GM23248 (cell line): ENCODE results near the gene MGP. TPM values are rescaled to one million over a fixed set of nuclear protein-coding genes. Genes with fewer than 3 reads are reported as not detected.

Experiments used
- DNase-seq: peaks from one replicate; pipeline ENCODE4 v3.0.0-alpha.2; 2015
- H2AFZ ChIP-seq: fragments of 200-600 bp; sonication (generic); 2 replicates; pipeline ENCODE4 v1.6.1; 2016; ENCODE audit warnings: antibody characterized with exemption
- H3F3A ChIP-seq: fragments of 200-600 bp; sonication (generic); 2 replicates; pipeline ENCODE4 v1.6.1; 2016; ENCODE audit warnings: mild to moderate bottlenecking, antibody characterized with exemption, mixed run types; ENCODE audit not compliant: insufficient read depth
- H3K27ac ChIP-seq: fragments of 200-600 bp; sonication (generic); 2 replicates; pipeline ENCODE4 v1.5.1; 2016; ENCODE audit warnings: mild to moderate bottlenecking
- H3K27me3 ChIP-seq: fragments of 200-600 bp; sonication (generic); replicated peaks from 2 replicates; pipeline ENCODE4 v1.6.1; 2016; ENCODE audit warnings: mild to moderate bottlenecking; ENCODE audit not compliant: insufficient read depth
- H3K36me3 ChIP-seq: fragments of 200-600 bp; sonication (generic); 2 replicates; pipeline ENCODE4 v1.6.1; 2016; ENCODE audit warnings: low read depth, mild to moderate bottlenecking
- H3K4me1 ChIP-seq: fragments of 200-600 bp; sonication (generic); 2 replicates; pipeline ENCODE4 v1.6.1; 2016; ENCODE audit warnings: mild to moderate bottlenecking; ENCODE audit not compliant: insufficient read depth
- H3K4me2 ChIP-seq: fragments of 200-600 bp; sonication (generic); one replicate; pipeline ENCODE4 v1.6.1; 2016; ENCODE audit warnings: mild to moderate bottlenecking; ENCODE audit not compliant: unreplicated experiment
- H3K4me3 ChIP-seq: fragments of 200-600 bp; sonication (generic); 2 replicates; pipeline ENCODE4 v1.5.1; 2016; ENCODE audit warnings: mild to moderate bottlenecking
- H3K79me2 ChIP-seq: fragments of 200-600 bp; sonication (generic); 2 replicates; pipeline ENCODE4 v1.6.1; 2016; ENCODE audit warnings: mild to moderate bottlenecking; ENCODE audit not compliant: insufficient read depth
- H3K9ac ChIP-seq: fragments of 200-600 bp; sonication (generic); 2 replicates; pipeline ENCODE4 v1.6.1; 2016; ENCODE audit warnings: mild to moderate bottlenecking
- H3K9me2 ChIP-seq: fragments of 200-600 bp; sonication (generic); 2 replicates; pipeline ENCODE4 v1.6.1; 2016; ENCODE audit warnings: mixed run types, mild to moderate bottlenecking, moderate library complexity; ENCODE audit not compliant: insufficient read depth
- H3K9me3 ChIP-seq: fragments of 200-600 bp; sonication (generic); one replicate; pipeline ENCODE4 v1.6.1; 2017; ENCODE audit warnings: low read depth
- H4K20me1 ChIP-seq: fragments of 200-600 bp; sonication (generic); 2 replicates; pipeline ENCODE4 v1.6.0; 2016; ENCODE audit not compliant: insufficient read depth
- EZH2 ChIP-seq: fragments of 200-600 bp; sonication (generic); IDR thresholded peaks from 2 replicates; pipeline ENCODE4 v1.6.1; 2018; ENCODE audit warnings: antibody characterized with exemption, mild to moderate bottlenecking; ENCODE audit not compliant: insufficient read depth, poor library complexity, severe bottlenecking
- EZH2phosphoT487 ChIP-seq: fragments of 200-600 bp; sonication (generic); IDR thresholded peaks from 2 replicates; pipeline ENCODE4 v1.6.1; 2018; ENCODE audit warnings: antibody characterized with exemption, moderate library complexity, mild to moderate bottlenecking, low read depth; ENCODE audit not compliant: insufficient read depth
- WGBS, 2 experiments: methylation state at CpG; one replicate each; pipeline ENCODE4 v1.1.6; 2015 to 2017; ENCODE audit warnings: low lambda C conversion rate in 2 of 2, low coverage in 1 of 2; ENCODE audit errors: missing lambda C conversion rate in 2 of 2; 5-methylcytosine and 5-hydroxymethylcytosine counted together
- in situ Hi-C: fragments of 300-500 bp; cut with MboI; formaldehyde crosslinking; loops from 2 replicates; pipeline ENCODE4 v1.15.0; 2020
- polyA plus RNA-seq: library from polyadenylated mRNA; unstranded; fragments of >200 nt; fragmentation: Nextera tagmentation; extraction: Ambion mirVana; gene quantifications from 2 replicates; pipeline ENCODE4 v1.2.1, GENCODE V29; 2016
- total RNA-seq: library from RNA; depleted of rRNA; stranded (reverse); fragments of >200 nt; shearing (Covaris generic); gene quantifications from 2 replicates; pipeline ENCODE4 v1.2.3, GENCODE V29; 2014

MGP gene
- total and polyA plus RNA-seq, 2 experiments from 2014 or later = 0.86 to 1.3 TPM

DNA sequence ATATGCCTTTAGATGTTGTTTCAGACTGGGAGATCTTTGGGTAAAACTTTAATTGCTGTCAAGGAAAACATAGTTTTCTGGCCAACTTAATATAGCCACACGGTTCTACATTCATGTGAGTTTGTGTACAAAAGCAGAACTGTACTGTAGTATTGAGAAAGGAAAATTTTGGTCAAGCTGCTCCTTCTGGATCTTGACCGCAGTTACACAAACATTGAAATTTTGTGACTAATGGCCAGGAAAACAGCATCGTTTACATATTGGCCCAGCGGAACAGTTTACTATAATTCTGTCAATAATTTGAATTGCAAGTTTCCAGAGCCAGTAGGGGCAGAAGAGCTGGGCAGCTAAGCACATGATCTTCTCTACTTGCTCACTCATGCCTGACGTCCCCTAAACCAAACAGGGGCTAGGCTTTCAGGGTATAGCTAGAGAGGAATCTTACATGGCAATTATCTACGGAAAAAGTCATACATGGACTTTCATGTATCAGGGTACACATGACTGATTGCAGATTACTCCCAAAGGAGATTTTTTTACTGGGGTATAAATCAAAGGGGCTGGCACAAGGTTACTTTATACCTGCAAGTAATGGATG lies 31.0 kb downstream of the MGP start:
- in situ Hi-C loops = no loop called here
- H3K9me3 ChIP-seq = no peaks in the 10 kb centered on the region
- TF ChIP-seq EZH2 (no peak), EZH2phosphoT487 (no peak)
- peaks cover 18% of the 10 kb centered on the region for H3K4me1 ChIP-seq
- H3K4me3 ChIP-seq = no peak overlapping the region
- WGBS, 2 experiments = 7% methylated on average over 6 of the region's 6 CpGs
- peak overlapping the region; percentile 2 for H3K4me2 ChIP-seq
- no peaks in the 10 kb centered on the region for H3K36me3 ChIP-seq
- H3F3A ChIP-seq = no peaks in the 10 kb centered on the region
- H2AFZ ChIP-seq = peak overlapping the region; percentile 17; the same call in 1 of the 2 replicates
- H3K27ac ChIP-seq = no peak overlapping the region
- no peaks in the 10 kb centered on the region for H4K20me1 ChIP-seq
- no peaks in the 10 kb centered on the region for H3K79me2 ChIP-seq
- H3K9ac ChIP-seq = no peak overlapping the region
- H3K9me2 ChIP-seq = no peaks in the 10 kb centered on the region
- H3K27me3 ChIP-seq = no peaks in the 10 kb centered on the region
- DNase-seq = peak; percentile 72

DNA sequence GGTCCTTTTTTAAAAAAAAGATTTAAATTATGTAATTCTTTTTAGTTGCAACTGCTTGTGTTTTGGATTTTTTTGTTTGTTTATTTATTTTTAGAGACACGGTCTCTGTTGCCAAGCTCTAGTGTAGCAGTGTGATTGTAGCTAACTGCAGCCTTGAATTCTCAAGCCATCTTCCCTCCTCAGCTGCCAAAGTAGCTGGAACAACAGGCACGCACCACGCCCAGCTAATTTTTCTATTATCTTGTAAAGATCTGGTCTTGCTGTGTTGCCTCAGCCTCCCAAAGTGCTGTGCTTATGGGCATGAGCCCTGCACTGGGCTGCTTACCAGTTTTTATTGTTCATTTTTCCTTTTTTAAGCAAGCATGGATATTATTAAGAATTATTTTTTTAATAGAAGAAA lies 31.7 kb downstream of the MGP start:
- H3F3A ChIP-seq = no peaks in the 10 kb centered on the region
- H3K36me3 ChIP-seq = no peaks in the 10 kb centered on the region
- H3K9me3 ChIP-seq = no peaks in the 10 kb centered on the region
- peak overlapping the region; percentile 2 for H3K4me2 ChIP-seq
- no peak overlapping the region for H2AFZ ChIP-seq
- DNase-seq = peak; percentile 36
- no peak overlapping the region for H3K9ac ChIP-seq
- H3K27me3 ChIP-seq = no peaks in the 10 kb centered on the region
- WGBS, 2 experiments = 33 to 36% methylated on average over 3 of the region's 3 CpGs
- H4K20me1 ChIP-seq = no peaks in the 10 kb centered on the region
- H3K27ac ChIP-seq = no peak overlapping the region
- H3K4me3 ChIP-seq = no peak overlapping the region
- TF ChIP-seq EZH2 (no peak), EZH2phosphoT487 (no peak)
- no peaks in the 10 kb centered on the region for H3K9me2 ChIP-seq
- in situ Hi-C loops = no loop called here
- H3K79me2 ChIP-seq = no peaks in the 10 kb centered on the region
- peaks cover 24% of the 10 kb centered on the region for H3K4me1 ChIP-seq

DNA sequence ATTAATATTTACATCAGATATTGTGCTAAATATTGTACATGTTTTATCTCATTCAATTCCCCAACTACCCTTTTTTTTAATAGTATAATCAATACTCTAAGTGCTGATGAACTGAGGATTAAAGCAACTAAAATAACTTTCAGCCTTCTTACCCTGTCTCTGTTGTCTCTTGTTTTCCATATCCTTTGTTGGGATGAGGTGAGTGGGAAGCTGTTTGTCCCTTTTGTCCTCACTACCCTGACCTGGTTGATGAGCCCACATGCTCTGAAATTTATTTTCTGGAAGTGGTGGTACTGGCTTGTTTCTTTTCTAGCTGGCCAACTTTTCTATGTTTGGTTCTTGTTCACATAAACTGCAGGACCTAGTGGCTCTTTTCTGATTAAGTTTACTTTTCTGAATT lies 32.8 kb downstream of the MGP start:
- Histone ChIP-seq H3K4me1 (peaks cover 24% of the 10 kb centered on the region), H3K9me2 (no peaks in the 10 kb centered on the region), H3K27ac (no peak overlapping the region), H3F3A (no peaks in the 10 kb centered on the region), H3K36me3 (no peaks in the 10 kb centered on the region), H4K20me1 (no peaks in the 10 kb centered on the region), H3K27me3 (no peaks in the 10 kb centered on the region), H3K9ac (no peak overlapping the region), H3K4me3 (no peak overlapping the region), H3K9me3 (no peaks in the 10 kb centered on the region), H3K4me2 (no peak overlapping the region), H3K79me2 (no peaks in the 10 kb centered on the region), H2AFZ (no peak overlapping the region)
- no peak for DNase-seq
- in situ Hi-C loops = no loop called here
- TF ChIP-seq EZH2phosphoT487 (no peak), EZH2 (no peak)

DNA sequence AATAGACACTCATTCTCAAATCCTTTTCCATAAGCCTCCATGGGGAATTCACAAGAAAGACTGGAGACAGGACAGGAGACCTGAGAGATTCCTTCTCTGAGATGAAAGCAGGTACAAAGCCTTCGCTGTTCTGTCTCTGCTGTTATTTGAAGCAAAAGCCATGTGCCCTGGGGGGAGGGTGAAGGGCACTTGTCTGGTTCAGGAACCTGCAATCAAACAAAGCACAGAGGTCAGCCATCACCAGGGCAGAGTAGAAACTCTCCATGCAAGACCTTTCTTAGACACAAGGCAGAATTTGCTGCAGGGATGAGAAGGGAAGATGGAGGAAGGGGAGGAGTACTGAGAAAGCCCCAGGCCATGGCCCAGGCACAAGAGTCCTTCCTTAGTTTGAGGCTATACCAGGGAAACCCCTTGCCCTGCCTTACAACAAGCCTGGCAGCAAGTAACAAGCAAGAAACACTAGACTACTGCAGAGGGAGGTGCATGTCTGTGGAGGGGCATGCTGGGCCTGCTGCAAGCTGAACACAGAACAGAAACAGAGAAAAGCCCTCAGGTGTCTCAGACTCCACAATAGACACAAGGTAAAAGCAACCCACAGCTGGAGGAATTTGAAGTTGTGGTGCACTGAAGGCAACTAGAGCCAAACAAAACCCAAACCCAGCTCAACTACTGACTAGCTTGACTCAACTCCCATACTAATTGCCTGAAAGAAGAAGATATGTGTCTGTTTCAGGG lies 34.6 kb downstream of the MGP start:
- no peaks in the 10 kb centered on the region for H3F3A ChIP-seq
- no peak overlapping the region for H3K4me3 ChIP-seq
- no peak overlapping the region for H3K4me2 ChIP-seq
- peaks cover 32% of the 10 kb centered on the region for H3K4me1 ChIP-seq
- in situ Hi-C loops = no loop called here
- H3K9me2 ChIP-seq = no peaks in the 10 kb centered on the region
- no peaks in the 10 kb centered on the region for H3K9me3 ChIP-seq
- H3K27ac ChIP-seq = no peak overlapping the region
- no peaks in the 10 kb centered on the region for H3K79me2 ChIP-seq
- TF ChIP-seq EZH2phosphoT487 = no peak
- TF ChIP-seq EZH2 = no peak
- H4K20me1 ChIP-seq = no peaks in the 10 kb centered on the region
- H3K9ac ChIP-seq = no peak overlapping the region
- 63 to 64% methylated on average over 1 of the region's 1 CpG for WGBS, 2 experiments
- H3K27me3 ChIP-seq = no peaks in the 10 kb centered on the region
- H3K36me3 ChIP-seq = no peaks in the 10 kb centered on the region
- H2AFZ ChIP-seq = no peak overlapping the region
- no peak for DNase-seq

DNA sequence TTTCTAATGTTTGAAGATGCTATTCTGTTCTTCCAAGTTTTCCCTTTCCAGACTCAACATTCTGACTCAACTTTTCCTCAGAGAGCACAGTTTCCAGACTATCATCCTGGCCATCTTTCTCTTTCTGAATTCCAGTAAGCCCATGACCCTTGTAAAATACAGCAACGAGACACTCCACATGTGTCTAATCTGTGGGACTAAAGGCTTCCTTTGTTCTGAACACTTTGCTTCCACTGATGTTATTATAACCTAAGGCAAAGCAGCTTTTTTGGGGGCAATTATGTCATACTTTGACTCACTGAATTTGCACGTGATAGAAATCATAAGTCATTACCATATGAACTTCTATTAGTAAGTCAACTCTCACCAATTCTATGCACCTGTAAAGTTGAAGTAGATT lies 36.0 kb downstream of the MGP start:
- no peak overlapping the region for H3K9ac ChIP-seq
- no peak overlapping the region for H3K4me2 ChIP-seq
- 4 to 6% methylated on average over 2 of the region's 2 CpGs for WGBS, 2 experiments
- H3K36me3 ChIP-seq = no peaks in the 10 kb centered on the region
- no peaks in the 10 kb centered on the region for H3F3A ChIP-seq
- in situ Hi-C loops = no loop called here
- peak; percentile 62 for DNase-seq
- no peaks in the 10 kb centered on the region for H3K79me2 ChIP-seq
- no peak overlapping the region for H3K4me3 ChIP-seq
- TF ChIP-seq EZH2phosphoT487 = no peak
- TF ChIP-seq EZH2 = no peak
- no peaks in the 10 kb centered on the region for H3K9me3 ChIP-seq
- H3K9me2 ChIP-seq = no peaks in the 10 kb centered on the region
- no peak overlapping the region for H3K27ac ChIP-seq
- H2AFZ ChIP-seq = no peak overlapping the region
- peaks cover 35% of the 10 kb centered on the region for H3K4me1 ChIP-seq
- no peaks in the 10 kb centered on the region for H3K27me3 ChIP-seq
- H4K20me1 ChIP-seq = no peaks in the 10 kb centered on the region
